Measurements from ENCODE around the gene MXRA7.
A peak's percentile ranks its signal among the peaks of the same experiment; 100 is the strongest.

The MXRA7 gene

GRCh38 chr17:76684756-76685155 is 26.0 kb downstream of the MXRA7 start:
- no peak overlapping the region for H3K4me3 ChIP-seq (ENCODE audit: control insufficient read depth, low read depth, low read length)
- DNase-seq (ENCODE audit: low read depth): no peak

GRCh38 chr17:76683921-76684745 is 26.6 kb downstream of the MXRA7 start:
- no peak for TF ChIP-seq CTCF (IDR thresholded peaks at IDR 0.05; ENCODE audit: control insufficient read depth, insufficient read depth, low read depth, low read length, missing control alignments)
- no peak overlapping the region for H3K4me3 ChIP-seq (ENCODE audit: control insufficient read depth, low read depth, low read length)
- no peak for DNase-seq (ENCODE audit: low read depth)

More at GRCh38 chr17:76684756-76685155, 26.0 kb downstream of the MXRA7 start:
- TF ChIP-seq CTCF (IDR thresholded peaks at IDR 0.05; ENCODE audit: control insufficient read depth, insufficient read depth, low read depth, low read length, missing control alignments): no peak

- DNase-seq (ENCODE audit: low read depth): no peak
- TF ChIP-seq CTCF (IDR thresholded peaks at IDR 0.05; ENCODE audit: control insufficient read depth, insufficient read depth, low read depth, low read length, missing control alignments): no peak
- no peak overlapping the region for H3K4me3 ChIP-seq (ENCODE audit: control insufficient read depth, low read depth, low read length)
Measured at GRCh38 chr17:76683011-76683755, 27.6 kb downstream of the MXRA7 start.

GRCh38 chr17:76682296-76682695 is 28.5 kb downstream of the MXRA7 start:
- TF ChIP-seq CTCF (IDR thresholded peaks at IDR 0.05; ENCODE audit: control insufficient read depth, insufficient read depth, low read depth, low read length, missing control alignments): no peak
- no peak overlapping the region for H3K4me3 ChIP-seq (ENCODE audit: control insufficient read depth, low read depth, low read length)
- no peak for DNase-seq (ENCODE audit: low read depth)

- no peak for DNase-seq (ENCODE audit: low read depth)
- H3K4me3 ChIP-seq (ENCODE audit: control insufficient read depth, low read depth, low read length): no peak overlapping the region
- TF ChIP-seq CTCF (IDR thresholded peaks at IDR 0.05; ENCODE audit: control insufficient read depth, insufficient read depth, low read depth, low read length, missing control alignments): peak; percentile 82
Measured at GRCh38 chr17:76681222-76682137, 29.3 kb downstream of the MXRA7 start.

- no peak for TF ChIP-seq CTCF (IDR thresholded peaks at IDR 0.05; ENCODE audit: control insufficient read depth, insufficient read depth, low read depth, low read length, missing control alignments)
- H3K4me3 ChIP-seq (ENCODE audit: control insufficient read depth, low read depth, low read length): no peak overlapping the region
- no peak for DNase-seq (ENCODE audit: low read depth)
Measured at GRCh38 chr17:76679239-76679638, 31.5 kb downstream of the MXRA7 start.

All from AG09309 (cell line).